AML-193 (cell line): ENCODE results near the gene MKKS.

Experiments used
- DNase-seq, 2 experiments: peaks; one replicate each; lab custom pipeline; 2025; lab: John Stamatoyannopoulos, UW

The MKKS gene

DNA sequence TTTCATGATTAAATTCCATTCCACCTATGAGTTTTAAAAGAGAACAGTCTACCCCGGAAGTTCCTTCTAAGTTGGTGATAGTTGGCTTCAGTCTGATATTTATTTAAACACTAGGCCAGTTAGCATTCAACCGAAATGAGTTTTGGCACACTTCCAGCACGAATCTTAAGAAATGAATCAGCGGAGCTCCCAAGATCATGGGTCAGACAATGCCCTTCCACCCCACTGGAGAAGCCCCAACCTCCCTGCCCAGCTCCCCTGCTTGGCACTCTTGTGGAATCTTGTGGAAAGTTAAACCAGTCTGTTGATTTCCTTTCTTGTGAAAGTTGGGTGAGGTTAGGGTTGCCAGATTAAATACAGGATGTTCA is 64.3 kb downstream of the MKKS start:
- no peak for DNase-seq

DNA sequence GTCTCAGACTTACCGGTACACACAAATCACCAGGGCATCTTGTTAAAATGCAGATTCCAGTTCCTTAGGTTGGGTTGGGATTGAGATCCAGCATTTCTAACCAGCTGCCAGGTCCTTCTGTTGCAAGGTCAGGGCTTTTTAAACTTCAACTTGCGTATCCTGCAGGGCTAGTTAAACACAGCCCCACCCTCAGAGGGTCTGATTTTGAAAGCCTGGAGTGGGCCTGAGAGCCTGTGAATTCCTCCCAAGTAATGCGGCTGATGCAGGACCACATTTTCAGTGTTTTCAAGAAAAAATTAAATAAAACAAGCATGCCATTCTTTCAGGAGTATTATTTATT is 65.3 kb downstream of the MKKS start:
- DNase-seq = no peak

DNA sequence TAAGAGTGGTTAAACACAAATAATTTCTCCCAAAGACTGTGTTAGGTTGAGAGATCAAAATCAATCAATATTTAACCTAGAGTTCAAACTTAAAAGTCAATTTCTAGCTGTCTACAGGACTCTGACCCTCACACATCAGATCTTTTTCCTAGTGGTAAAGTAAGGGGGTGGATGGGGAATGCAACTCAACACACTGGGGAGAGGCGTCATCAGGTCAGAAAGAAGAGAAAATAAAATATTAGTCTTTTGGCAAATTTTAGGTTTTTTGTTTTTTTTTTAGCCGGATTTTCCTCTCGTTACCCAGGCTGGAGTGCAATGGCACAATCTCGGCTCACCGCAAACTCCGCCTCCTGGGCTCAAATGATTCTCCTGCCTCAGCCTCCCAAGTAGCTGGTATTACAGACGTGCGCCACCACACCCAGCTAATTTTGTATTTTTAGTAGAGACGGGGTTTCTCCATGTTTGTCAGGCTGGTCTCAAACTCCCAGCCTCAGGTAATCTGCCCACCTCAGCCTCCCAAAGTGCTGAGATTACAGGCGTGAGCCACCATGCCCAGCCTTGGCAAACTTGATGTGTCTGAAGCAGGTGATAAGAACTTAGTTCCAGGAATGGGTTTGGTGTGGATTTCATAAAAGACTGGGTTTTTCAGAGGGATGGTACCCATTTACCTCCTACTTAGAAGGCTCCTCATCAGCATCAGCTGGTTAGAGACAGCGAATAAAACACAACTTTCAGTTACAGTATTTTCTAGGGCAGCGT is 65.9 kb downstream of the MKKS start:
- no peak for DNase-seq

DNA sequence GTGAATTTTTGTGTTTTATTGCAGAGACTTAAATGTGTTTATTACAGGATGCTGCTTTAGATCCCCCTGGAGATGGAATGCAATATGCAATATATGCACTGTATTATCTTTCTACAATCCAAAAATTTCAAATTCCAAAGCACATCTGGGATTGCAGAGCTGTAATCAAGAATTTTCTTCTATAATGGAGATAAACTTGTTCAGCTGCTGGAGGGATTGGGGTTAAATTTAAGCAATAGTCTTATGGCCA is 66.4 kb downstream of the MKKS start:
- DNase-seq = no peak

DNA sequence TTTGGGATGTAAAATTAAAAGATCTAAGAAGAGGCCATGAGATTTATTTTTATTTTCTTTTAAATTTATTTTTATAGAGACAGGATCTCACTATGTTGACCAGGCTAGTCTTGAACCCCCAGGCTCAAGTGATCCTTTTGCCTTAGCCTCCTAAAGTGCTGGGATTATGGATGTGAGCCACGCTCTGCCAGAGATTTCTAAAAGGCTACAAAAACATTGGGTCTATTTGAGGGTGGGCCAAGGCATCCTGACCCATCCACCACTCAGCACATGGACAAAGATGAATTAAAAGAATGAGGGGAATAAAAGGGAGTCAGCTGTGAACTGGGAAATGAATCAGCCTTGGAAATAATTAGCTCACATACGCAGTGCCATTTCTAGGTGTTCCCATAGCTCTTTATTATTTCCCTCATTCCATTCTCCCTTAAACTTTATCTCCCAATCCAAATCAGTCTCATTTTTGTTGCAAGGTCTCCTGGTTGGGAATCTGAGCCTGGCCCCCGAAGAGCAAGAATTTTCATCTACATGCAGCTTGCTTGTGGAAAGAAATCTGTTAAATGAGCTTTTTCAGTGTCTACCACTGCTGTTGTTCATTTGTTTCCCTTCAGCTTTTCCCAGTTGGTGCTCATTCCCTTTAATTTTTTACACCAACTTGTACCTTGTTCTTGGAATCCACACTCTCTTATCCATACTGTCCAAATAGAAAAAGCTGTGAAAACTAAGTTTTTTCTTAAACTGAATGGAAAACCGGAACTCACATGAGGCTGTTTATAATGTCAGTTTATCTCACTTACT is 66.9 kb downstream of the MKKS start:
- DNase-seq = no peak

DNA sequence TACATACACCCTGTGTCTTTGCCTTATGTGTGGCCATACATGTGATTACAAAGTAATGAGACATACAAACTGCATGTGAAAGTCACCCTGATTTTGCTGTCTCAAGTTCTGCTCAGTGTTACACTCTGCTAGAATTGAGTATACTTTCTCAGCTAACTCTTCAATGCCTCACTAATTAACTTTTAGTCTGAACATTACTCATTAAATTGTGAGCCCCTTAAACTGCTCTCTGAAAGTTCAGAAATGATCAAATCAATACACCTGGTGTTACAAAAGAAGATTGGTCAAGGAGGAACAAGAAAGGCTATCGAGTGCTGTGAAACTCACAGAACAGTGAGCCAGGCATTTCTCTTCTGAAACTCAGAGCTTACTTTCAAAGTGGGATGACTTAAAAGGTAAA is 71.3 kb downstream of the MKKS start:
- no peak for DNase-seq

DNA sequence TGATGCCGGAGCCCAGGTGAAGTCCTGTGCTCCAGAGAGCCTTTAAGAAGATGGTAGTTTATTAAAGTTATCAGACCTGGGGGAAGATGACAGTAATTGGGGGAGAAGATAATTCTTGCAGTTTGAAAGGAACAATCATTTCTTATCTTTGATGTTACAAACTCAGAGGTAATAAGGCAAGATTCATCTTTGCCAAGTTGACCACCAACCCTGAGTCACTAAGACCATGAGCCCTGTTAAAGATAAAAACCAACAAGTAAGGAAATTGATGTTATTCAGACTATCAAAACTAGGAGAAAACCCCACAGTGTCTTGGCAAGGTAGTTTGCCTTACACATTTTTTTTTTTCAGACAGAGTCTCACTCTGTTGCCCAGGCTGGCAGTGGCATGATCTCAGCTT is 73.1 kb downstream of the MKKS start:
- no peak for DNase-seq

DNA sequence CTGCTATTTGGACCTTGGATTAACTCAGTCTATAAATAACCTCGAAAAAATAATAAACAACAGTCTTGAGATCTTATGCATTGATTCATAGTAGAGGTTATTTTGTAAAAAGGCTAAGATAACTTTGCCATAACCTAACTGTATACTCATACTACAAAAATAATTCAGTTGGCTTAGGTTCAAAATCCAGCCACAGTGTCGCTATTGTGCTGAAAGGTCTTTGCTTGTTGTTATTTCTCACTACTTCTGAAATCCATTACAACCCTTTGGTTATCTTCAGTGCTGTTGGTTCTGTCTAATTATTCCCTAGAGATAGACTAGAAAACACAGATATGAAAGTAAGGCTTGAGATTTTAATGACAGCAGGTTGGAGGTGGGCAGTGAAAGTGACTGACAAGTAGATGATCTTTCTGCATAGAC is 74.4 kb downstream of the MKKS start:
- DNase-seq = no peak

DNA sequence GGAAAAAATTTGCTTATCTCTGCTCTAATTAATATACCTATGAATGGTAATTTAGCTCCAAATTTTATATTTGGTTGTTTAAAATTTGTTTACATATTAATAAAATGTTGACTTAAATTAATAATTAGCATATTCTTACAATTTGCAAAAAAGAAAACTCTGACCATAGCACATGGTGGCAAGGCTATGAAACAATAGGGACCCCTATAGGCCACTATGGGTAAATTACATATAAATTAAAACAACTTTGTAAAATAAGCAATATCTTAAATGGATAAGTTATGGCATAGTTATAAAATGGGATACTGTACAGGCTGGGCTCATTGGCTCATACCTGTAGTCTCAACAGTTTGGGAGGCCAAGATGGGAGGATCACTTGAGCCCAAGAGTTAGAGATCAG is 76.0 kb downstream of the MKKS start:
- peak; percentile 26 to 32 for DNase-seq

DNA sequence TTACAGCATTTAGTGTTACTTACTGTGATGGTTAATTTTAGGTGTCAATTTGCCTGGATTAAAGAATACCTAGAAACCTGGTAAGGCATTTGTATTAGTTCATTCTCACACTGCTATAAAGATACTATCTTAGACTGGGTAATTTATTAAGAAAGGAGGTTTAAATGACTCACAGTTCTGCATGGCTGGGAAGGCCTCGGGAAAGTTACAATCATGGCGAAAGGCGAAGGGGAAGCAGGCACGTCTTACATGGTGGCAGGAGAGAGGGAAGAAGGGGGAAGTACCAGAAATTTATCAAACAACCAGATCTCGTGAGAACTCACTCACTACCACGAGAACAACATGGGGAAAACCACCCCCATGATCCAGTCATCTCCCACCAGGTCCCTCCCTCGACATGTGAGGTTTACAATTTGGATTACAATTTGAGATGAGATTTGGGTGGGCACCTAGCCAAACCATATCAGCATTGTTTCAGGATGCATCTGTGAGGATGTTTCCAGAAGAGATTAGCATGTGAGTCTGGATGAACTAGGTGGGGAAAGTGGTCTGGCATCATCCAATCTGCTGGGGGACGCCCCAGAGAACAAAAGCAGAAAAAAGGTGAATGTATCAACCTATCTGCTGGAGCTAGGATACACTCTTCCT is 76.8 kb downstream of the MKKS start:
- no peak for DNase-seq

DNA sequence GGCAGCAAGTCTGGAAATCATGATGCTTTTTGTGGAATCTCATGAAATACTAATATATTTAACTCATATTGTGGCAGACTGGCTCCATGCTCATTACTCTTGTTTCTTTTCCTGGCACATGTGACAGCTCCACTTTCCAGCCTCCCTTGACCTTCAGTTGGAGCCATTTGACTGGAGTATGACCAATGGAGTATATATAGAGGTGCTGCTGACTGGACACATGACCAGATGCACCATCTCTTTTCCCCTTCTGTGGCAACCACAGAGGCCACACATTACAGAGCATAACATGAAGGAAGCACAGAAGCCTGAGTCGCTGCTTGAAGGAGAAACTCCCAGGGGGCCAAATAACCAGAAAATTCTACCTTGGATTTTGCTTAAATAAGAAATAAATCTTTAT is 77.4 kb downstream of the MKKS start:
- DNase-seq = no peak

DNA sequence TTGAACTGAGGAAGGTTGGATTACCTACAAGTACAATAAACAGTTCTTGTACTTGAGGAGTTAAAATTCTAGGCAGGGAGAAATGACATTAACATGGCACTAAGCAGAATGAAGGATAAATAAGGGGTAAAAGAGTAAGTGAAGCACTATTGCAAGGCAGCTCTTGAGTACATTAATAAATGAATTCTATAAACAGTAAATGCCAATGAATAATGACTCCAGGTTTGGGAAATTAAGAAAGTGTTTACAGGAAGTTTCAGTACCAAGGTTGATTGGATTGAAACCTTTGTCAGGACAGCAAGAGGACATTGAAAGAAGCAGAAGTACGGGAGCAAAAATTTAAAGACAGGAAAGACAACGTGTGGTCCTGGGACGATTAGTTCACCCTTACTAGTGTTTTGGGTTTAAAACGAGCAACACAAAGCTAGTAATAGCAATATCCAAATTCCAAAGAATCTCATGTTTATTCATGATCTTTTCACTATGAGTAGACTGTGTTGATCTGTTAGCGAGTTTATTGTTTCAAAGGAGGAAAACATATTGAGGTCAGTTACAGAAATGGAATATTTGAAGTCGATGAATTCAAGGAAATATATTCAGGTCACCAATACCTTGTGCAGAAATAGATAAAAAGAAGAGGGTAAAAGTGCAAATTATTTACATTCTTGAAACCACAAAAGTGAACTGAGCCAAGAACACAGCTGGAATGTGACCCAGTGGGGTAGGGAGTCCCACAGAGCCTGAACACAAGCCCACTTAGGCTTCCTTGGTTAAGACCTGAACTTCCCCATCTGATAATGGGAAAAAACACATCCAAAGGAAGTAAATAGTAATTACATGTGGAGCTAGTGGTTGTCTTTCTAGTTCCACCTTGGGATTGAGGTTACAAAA is 80.8 kb downstream of the MKKS start:
- no peak for DNase-seq
